H4 (cell line): ENCODE data around the gene CXCL1. TPM values are rescaled to one million over a fixed set of nuclear protein-coding genes. Genes with fewer than 3 reads are reported as not detected.

Experiments used
- DNase-seq: peaks from one replicate; pipeline ENCODE4 v3.0.0-alpha.2; 2015; ENCODE audit warnings: low spot score
- total RNA-seq: library from RNA; depleted of rRNA; stranded (reverse); fragments of >200 nt; shearing (Covaris generic); gene quantifications from 2 replicates; pipeline ENCODE4 v1.2.3, GENCODE V29; 2014; rRNA removed

Gene CXCL1
- not detected in 2 replicates for total RNA-seq

DNA sequence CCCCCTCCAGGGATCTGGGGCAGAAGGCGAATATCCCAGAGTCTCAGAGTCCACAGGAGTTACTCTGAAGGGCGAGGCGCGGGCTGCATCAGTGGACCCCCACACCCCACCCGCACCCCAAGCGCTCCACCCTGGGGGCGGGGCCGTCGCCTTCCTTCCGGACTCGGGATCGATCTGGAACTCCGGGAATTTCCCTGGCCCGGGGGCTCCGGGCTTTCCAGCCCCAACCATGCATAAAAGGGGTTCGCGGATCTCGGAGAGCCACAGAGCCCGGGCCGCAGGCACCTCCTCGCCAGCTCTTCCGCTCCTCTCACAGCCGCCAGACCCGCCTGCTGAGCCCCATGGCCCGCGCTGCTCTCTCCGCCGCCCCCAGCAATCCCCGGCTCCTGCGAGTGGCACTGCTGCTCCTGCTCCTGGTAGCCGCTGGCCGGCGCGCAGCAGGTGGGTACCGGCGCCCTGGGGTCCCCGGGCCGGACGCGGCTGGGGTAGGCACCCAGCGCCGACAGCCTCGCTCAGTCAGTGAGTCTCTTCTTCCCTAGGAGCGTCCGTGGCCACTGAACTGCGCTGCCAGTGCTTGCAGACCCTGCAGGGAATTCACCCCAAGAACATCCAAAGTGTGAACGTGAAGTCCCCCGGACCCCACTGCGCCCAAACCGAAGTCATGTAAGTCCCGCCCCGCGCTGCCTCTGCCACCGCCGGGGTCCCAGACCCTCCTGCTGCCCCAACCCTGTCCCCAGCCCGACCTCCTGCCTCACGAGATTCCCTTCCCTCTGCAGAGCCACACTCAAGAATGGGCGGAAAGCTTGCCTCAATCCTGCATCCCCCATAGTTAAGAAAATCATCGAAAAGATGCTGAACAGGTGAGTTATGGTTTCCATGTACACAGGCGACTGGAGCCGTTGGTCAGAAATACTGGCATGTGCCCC lies at the start of gene CXCL1:
CXCL1 (plus strand) TSS at position 264 of the 926 bp plus-strand sequence; CDS start at position 342, 78 bp downstream.
- no peak for DNase-seq

DNA sequence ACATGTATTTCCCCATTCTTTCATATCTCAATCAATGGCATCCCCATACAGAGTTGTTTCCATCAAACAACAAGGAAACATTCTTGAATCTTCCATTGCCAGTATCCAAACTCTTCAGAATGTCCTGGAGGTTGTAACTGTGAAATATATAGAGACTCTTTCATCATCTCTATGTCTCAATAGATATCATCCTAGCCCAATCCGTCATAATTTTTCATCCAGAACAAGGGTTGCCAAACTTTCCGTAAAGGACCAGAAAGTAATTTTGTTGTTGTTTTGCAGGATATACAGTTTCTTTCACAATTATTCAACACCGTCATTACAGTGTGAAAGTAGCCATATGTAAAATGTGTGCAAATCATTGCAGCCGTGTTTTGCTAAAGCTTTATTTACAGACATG lies 47.9 kb upstream of the CXCL1 start:
- DNase-seq: no peak

- no peak for DNase-seq
Measured at GRCh38 chr4:73822389-73822788, 46.8 kb upstream of the CXCL1 start.

DNA sequence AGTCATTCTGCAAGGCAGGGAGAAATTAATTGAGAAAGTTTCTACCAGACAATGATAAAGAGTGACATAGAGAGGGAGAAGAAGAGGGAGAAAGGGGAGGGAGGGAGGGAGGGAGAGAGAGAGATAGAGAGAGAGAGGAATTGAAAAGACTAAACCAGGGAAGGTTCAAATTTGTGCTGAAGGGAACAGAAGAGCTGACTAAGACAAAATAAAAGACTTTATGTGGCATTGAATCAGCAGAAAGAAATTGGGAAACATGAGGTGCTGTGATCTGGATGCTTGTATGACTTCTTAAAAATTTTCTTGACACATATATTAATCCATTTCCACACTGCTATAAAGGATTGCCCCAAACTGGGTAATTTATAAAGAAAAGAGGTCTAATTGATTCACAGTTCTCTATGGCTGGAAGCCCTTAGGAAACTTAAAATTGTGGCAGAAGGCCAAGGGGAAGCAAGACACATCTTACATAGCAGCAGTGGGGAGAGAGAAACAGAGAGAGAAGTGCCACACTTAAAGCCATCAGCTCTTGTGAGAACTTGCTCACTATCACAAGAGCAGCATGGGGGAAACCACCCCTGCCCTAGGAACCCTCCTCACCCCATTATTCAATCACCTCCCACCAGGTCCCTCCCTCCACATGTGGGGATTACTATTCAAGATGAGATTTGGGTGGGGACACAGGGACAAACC lies 46.2 kb upstream of the CXCL1 start:
- DNase-seq: no peak

- no peak for DNase-seq
Measured at GRCh38 chr4:73823760-73824159, 45.4 kb upstream of the CXCL1 start.

DNA sequence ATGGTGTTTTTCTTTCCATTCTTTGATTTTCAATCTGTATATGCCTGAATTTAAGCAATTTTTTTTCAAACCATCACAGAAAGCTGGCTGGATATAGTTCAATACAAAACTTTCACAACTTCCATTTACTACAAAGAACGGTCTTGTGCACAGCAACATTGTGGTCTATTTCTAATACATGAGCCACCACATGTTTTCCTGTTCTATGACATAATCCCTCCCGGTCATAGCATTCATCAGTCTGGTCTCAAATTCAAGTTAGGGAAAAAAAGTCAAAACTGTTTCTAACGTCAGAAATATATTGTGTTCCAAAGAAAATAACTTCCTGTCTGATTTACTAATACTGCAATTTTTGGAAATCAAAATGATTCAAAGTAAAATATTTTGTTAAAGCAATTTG lies 40.2 kb upstream of the CXCL1 start:
- DNase-seq: peak; percentile 37

- DNase-seq: no peak
Measured at GRCh38 chr4:73831569-73831968, 37.6 kb upstream of the CXCL1 start.

DNA sequence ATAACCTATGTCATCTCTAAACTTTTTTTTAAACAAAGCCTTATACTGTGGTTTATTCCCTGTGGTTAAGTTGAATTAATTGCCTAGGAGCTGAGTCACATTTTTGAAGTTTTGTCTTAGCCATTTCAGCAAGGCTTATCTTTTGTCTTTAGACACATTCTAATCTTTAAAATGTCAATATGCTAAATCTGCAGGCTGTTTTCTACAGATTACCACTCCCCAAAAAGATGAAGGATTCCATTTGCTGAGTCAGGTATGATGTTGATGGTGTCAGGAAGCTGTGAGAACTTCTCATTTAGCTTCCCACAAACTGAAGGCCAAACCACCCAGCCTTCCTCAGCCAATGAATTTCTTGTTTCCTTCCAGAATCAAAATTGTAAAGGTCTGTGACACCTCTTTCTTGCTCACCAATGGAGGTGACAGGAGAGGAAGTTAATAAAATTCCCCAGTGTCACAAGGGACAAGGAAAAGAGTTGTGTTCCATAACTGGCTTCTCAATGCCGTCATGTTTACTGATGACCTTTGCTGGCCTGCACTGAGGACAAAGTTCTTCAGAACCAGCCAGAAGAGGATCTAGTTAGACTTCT lies 36.4 kb upstream of the CXCL1 start:
- peak; percentile 71 for DNase-seq

DNA sequence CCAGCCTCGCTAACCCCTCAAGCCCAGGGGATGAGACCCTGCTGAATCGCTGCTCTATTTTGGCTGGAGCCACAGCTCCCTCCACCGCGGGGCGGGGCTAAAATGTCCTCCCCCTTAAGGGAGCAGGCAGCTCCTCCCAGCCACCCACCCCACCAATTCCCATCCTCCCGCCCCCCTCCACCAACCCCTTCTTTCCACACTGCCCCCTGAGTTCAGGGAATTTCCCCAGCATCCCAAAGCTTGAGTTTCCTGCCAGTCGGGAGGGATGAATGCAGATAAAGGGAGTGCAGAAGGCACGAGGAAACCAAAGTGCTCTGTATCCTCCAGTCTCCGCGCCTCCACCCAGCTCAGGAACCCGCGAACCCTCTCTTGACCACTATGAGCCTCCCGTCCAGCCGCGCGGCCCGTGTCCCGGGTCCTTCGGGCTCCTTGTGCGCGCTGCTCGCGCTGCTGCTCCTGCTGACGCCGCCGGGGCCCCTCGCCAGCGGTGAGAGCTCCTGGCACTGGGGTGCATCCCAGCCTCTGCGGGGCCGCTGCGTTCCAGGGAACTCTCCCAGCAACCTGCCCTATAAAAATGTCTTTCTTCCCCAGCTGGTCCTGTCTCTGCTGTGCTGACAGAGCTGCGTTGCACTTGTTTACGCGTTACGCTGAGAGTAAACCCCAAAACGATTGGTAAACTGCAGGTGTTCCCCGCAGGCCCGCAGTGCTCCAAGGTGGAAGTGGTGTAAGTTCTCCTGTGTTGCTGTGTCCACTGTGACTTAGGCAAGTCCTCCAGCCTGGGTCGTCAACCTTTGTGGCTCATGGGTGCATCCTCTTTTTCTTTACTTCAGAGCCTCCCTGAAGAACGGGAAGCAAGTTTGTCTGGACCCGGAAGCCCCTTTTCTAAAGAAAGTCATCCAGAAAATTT lies 32.6 kb upstream of the CXCL1 start, which contains the start of gene CXCL6:
CXCL6 (plus strand) TSS at position 306 of the 907 bp plus-strand sequence; CDS start at position 379, 73 bp downstream.
- no peak for DNase-seq

DNA sequence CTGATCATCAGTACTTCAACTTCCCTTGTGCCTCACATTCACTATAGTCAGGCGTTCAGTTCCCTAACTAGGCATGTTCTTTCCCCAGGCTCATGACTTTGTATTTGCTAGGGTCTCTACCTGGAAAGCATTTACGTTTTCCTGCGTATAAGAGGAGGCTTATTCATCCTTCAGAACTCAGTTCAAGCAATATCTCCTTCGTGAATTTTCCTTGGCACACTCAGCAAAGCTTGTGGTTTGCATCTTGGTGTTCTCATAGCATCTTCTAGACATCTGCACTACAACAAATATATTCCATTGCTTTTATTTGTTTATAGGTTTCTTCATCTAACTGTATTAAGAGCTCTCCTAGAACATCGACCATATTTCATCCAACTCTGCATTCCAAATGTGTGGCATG lies 30.1 kb upstream of the CXCL1 start:
- no peak for DNase-seq

- DNase-seq: no peak
Measured at GRCh38 chr4:73839715-73840114, 29.5 kb upstream of the CXCL1 start.

- no peak for DNase-seq
Measured at GRCh38 chr4:73841243-73841925, 27.8 kb upstream of the CXCL1 start.

- no peak for DNase-seq
Measured at GRCh38 chr4:73842696-73843095, 26.5 kb upstream of the CXCL1 start.

GRCh38 chr4:73843369-73843768 lies 25.8 kb upstream of the CXCL1 start:
- no peak for DNase-seq

- no peak for DNase-seq
Measured at GRCh38 chr4:73844345-73844744, 24.8 kb upstream of the CXCL1 start.

GRCh38 chr4:73844806-73845205 lies 24.4 kb upstream of the CXCL1 start:
- DNase-seq: no peak

DNA sequence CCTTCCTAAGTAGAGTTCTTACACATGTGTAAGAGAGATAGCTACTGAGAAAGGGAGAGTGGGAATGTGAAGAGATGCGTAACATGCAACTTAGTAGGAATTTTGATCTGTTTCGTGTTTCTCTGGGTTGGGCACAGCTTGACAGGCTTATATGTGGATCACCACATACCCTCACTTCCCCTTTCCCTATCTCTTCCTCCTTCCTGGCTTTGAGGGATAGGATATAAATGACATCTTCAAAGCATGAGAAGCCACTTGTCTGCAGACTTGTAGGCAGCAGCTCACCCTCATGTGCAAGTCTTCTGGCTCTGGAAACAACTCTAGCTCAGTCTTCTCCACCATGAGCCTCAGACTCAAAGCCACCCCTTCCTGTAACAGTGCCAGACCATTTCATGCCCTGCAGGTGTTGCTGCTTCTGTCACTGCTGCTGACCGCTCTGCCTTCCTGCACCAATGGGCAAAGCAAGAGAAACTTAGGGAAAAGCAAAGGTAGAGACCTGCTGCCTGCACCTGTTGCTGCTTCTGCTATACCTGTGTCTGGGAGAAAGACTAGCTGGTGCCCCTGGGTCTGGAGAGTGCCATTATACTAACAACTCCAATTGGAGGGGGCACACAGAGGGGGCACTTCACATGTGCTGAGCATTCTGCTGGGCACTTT lies 21.5 kb upstream of the CXCL1 start:
- DNase-seq: no peak

- DNase-seq: no peak
Measured at GRCh38 chr4:73848183-73848777, 20.9 kb upstream of the CXCL1 start.

- DNase-seq: no peak
Measured at GRCh38 chr4:73850261-73850970, 18.8 kb upstream of the CXCL1 start.
